NCI-H446 (cell line): ENCODE data around the gene UQCC5.

Experiments
- DNase-seq, 2 experiments: peaks; one replicate each; lab custom pipeline; 2025; lab: John Stamatoyannopoulos, UW

UQCC5 gene

DNA sequence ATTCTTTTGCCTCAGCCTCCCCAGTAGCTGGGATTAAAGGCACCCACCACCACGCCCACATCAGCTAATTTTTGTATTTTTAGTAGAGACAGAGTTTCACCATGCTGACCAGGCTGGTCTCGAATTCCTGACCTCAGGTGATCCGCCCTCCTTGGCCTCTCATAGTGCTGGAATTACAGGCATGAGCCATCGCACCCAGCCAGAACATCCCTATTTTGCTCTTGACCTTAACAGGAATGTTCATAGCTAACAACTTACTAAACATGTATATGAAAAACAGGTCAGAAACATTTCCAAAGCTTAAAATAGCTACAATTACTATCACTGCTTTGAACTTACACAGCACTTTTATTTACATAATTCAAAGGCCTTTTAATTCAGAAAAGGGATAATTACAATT is 33.7 kb downstream of the UQCC5 start:
- no peak for DNase-seq

DNA sequence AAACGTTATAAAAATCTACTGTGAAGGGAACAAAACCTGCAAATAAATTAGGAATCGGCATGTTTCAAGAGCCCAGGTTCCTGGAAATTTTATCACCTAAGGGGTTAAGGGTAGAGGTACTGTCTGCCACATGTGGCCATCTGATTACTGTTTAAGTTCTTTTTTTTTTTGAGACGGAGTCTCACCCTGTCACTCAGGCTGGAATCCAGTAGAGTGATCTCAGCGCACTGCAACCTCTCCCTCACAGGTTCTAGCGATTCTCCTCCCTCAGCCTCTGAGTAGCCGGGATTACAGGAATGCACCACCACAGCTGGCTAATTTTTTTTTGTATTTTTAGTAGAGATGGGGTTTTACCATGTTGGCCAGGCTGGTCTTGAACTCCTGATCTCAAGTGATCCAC is 35.8 kb downstream of the UQCC5 start:
- no peak for DNase-seq

DNA sequence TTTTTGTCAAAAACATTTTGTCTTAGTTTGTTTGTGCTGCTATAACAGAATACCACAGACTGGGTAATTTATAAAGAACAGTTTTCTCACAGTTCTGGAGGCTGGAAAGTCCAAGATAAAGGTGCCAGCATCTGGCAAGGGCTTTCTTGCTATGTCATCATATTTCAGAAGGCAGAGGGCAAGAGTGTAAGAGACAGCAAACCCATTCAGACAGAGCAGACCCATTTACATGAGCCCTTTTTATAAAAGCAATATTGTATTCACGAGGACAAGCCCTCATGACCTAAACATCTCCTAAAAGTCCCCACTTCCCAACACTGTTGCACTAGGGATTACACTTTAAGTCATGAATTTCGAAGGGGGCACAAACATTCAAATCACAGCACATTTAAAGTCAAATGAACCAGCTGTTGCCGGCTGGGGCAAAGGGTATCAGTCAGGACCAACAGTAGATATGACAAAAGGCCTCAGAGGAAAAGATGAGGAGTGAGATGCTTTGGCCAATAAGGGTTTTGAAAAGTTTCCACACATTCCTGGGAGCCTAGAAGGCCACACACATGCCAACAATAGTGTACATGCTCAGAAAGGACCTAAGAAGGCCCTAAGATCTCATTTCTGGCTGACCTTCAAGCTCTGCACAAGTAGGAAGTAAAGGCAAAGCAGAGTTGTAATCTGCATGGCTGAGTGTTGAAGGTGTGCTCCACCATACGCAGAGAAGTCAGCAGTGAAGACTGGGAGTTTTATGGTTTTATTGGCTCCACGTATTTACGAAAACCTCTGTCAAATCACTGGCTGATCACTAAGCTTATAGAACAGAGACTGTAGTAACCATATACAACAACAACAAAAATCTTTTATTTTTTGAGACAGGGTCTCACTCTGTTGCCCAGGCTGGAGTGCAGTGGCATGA is 37.9 kb downstream of the UQCC5 start:
- DNase-seq, result no peak
